ENCODE data around the gene C1QB. TPM values are rescaled to one million over a fixed set of nuclear protein-coding genes. Genes with fewer than 3 reads are reported as not detected.

Gene C1QB
- polyA plus RNA-seq, 3 donors = 3.9 to 15.4 (median 6.4) TPM

GRCh38 chr1:22658385-22659163 lies 5.5 kb downstream of the C1QB start:
- H3K27me3 Mint-ChIP-seq (ENCODE audit: low read depth in 3 of 3) = peaks cover 7 to 22% (median 11%) of the 10 kb centered on the region in 3 donors
- no peak overlapping the region for H3K4me3 ChIP-seq (replicated peaks in 1 of 3; ENCODE audit: low read depth in 2 of 3, low read length in 3 of 3)

DNA sequence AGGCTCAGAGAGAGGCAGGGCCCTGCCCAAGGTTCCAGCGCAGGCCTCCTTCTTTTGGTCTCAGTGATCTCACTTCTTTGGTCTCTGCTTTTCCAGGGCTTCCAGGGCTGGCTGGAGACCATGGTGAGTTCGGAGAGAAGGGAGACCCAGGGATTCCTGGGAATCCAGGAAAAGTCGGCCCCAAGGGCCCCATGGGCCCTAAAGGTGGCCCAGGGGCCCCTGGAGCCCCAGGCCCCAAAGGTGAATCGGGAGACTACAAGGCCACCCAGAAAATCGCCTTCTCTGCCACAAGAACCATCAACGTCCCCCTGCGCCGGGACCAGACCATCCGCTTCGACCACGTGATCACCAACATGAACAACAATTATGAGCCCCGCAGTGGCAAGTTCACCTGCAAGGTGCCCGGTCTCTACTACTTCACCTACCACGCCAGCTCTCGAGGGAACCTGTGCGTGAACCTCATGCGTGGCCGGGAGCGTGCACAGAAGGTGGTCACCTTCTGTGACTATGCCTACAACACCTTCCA lies 7.7 kb downstream of the C1QB start:
- TF ChIP-seq CTCF (IDR thresholded peaks at IDR 0.05) = no peak

More at GRCh38 chr1:22658385-22659163, 5.5 kb downstream of the C1QB start:
- H3K79me2 ChIP-seq (ENCODE audit: insufficient read depth, low read length) = no peaks in the 10 kb centered on the region
- H3K4me2 ChIP-seq (replicated peaks; ENCODE audit: extremely low read depth, low read length, poor library complexity, severe bottlenecking) = no peak overlapping the region
- H3K9ac ChIP-seq (ENCODE audit: insufficient read depth, low read length, poor library complexity, severe bottlenecking) = no peak overlapping the region
- Mint-ChIP-seq H3K9me3 (peaks cover 0 to 2% (median 0%) of the 10 kb centered on the region in 7 donors), H3K36me3 (no peaks in the 10 kb centered on the region), H3K4me1 (no peaks in the 10 kb centered on the region), H3K4me3 (no peak overlapping the region), H3K27ac (no peak overlapping the region)
- TF ChIP-seq CTCF (IDR thresholded peaks at IDR 0.05) = no peak
- no peak overlapping the region for H2AFZ ChIP-seq (ENCODE audit: insufficient read depth, low read depth, low read length, poor library complexity, severe bottlenecking)
- DNase-seq = no peak
- intact Hi-C loops (cut with micrococcal nuclease) = no loop called here
- H3K27ac ChIP-seq (ENCODE audit: low read depth in 1 of 2, low read length in 2 of 2) = no peak overlapping the region
- H3K36me3 ChIP-seq (replicated peaks in 1 of 2; ENCODE audit: control insufficient read depth in 1 of 2, insufficient read depth in 2 of 2, low read length in 2 of 2) = no peaks in the 10 kb centered on the region
- H3K27me3 ChIP-seq (ENCODE audit: control insufficient read depth in 2 of 2, insufficient read depth in 2 of 2, low read length in 2 of 2) = no peaks in the 10 kb centered on the region
- WGBS (ENCODE audit: insufficient coverage) = 79% methylated on average over 2 of the region's 3 CpGs
- no peaks in the 10 kb centered on the region for H3K9me3 ChIP-seq (replicated peaks in 1 of 2; ENCODE audit: control insufficient read depth in 1 of 2, insufficient read depth in 1 of 2, low read length in 2 of 2)
- H4K20me1 ChIP-seq (ENCODE audit: insufficient read depth, low read length) = no peaks in the 10 kb centered on the region
- H3K4me1 ChIP-seq (ENCODE audit: control insufficient read depth in 1 of 2, insufficient read depth in 2 of 2, low read length in 2 of 2) = no peaks in the 10 kb centered on the region

More for the DNA sequence above, 7.7 kb downstream of the C1QB start:
- Histone ChIP-seq H3K4me1 (ENCODE audit: control insufficient read depth in 1 of 2, insufficient read depth in 2 of 2, low read length in 2 of 2) (no peaks in the 10 kb centered on the region), H3K4me3 (replicated peaks in 1 of 3; ENCODE audit: low read depth in 2 of 3, low read length in 3 of 3) (no peak overlapping the region), H2AFZ (ENCODE audit: insufficient read depth, low read depth, low read length, poor library complexity, severe bottlenecking) (no peak overlapping the region), H3K36me3 (replicated peaks in 1 of 2; ENCODE audit: control insufficient read depth in 1 of 2, insufficient read depth in 2 of 2, low read length in 2 of 2) (no peaks in the 10 kb centered on the region), H3K4me2 (replicated peaks; ENCODE audit: extremely low read depth, low read length, poor library complexity, severe bottlenecking) (no peak overlapping the region), H3K9me3 (replicated peaks in 1 of 2; ENCODE audit: control insufficient read depth in 1 of 2, insufficient read depth in 1 of 2, low read length in 2 of 2) (no peaks in the 10 kb centered on the region), H4K20me1 (ENCODE audit: insufficient read depth, low read length) (no peaks in the 10 kb centered on the region), H3K27me3 (ENCODE audit: control insufficient read depth in 2 of 2, insufficient read depth in 2 of 2, low read length in 2 of 2) (no peaks in the 10 kb centered on the region), H3K27ac (ENCODE audit: low read depth in 1 of 2, low read length in 2 of 2) (no peak overlapping the region), H3K9ac (ENCODE audit: insufficient read depth, low read length, poor library complexity, severe bottlenecking) (no peak overlapping the region), H3K79me2 (ENCODE audit: insufficient read depth, low read length) (no peaks in the 10 kb centered on the region)
- DNase-seq = no peak
- WGBS (ENCODE audit: insufficient coverage) = 93% methylated on average over 12 of the region's 19 CpGs
- H3K27ac Mint-ChIP-seq = no peak overlapping the region
- intact Hi-C loops (cut with micrococcal nuclease) = no loop called here
- peaks cover 0 to 2% (median 0%) of the 10 kb centered on the region in 7 donors for H3K9me3 Mint-ChIP-seq
- no peak overlapping the region for H3K4me3 Mint-ChIP-seq
- no peaks in the 10 kb centered on the region for H3K4me1 Mint-ChIP-seq
- no peaks in the 10 kb centered on the region for H3K36me3 Mint-ChIP-seq
- peaks cover 8 to 14% (median 12%) of the 10 kb centered on the region in 3 donors for H3K27me3 Mint-ChIP-seq (ENCODE audit: low read depth in 3 of 3)
